GM12878 (cell line): Measurements from ENCODE around the gene SPHKAP. TPM values are rescaled to one million over a fixed set of nuclear protein-coding genes. Genes with fewer than 3 reads are reported as not detected.

Experiments
- ATAC-seq: fragments of 200-7000 bp; cut with Tn5 transposase; 3 replicates; pipeline ENCODE4 v1.9.1; 2020; ENCODE audit warnings: mild to moderate bottlenecking, moderate library complexity
- BruUV-seq: library from RNA; stranded (reverse); fragments of 400-500 nt; replicated peaks from 2 replicates; lab custom pipeline; 2021; lab: Mats Ljungman, UMichigan
- CTCF ChIA-PET: fragments of 300-600 bp; sonication (Branson Sonifier 250); formaldehyde crosslinking; extraction: SDS; loops from one replicate; lab custom pipeline; 2021; ENCODE audit warnings: inconsistent platforms; lab: Yijun Ruan, JAX
- POLR2A ChIA-PET: fragments of 350-600 bp; formaldehyde crosslinking; extraction: SDS; loops from one replicate; lab custom pipeline; 2021; ENCODE audit warnings: inconsistent platforms; lab: Charles Lee
- RAD21 ChIA-PET: fragments of 300-600 bp; sonication (Branson Sonifier 250); formaldehyde crosslinking; loops from one replicate; lab custom pipeline; 2023; ENCODE audit warnings: antibody characterized with exemption; ENCODE audit not compliant: unreplicated experiment; lab: Charles Lee
- SMC1A ChIA-PET: fragments of 300-600 bp; sonication (Branson Sonifier 250); formaldehyde crosslinking; loops from one replicate; lab custom pipeline; 2023; ENCODE audit not compliant: unreplicated experiment, uncharacterized antibody; lab: Charles Lee
- DNase-seq: peaks from one replicate; pipeline ENCODE4 v3.0.0-alpha.2; 2011; ENCODE audit warnings: low read depth, low spot score
- FAIRE-seq: peaks from 3 replicates; lab custom pipeline; 2011; peaks lifted over from hg19 to GRCh38; lab: Jason Lieb, UNC
- H2AFZ ChIP-seq: 2 replicates; pipeline ENCODE4 v1.6.0; 2011; ENCODE audit warnings: low read depth, low read length, control low read depth; ENCODE audit not compliant: control insufficient read depth
- H3K27ac ChIP-seq: 2 replicates; pipeline ENCODE4 v1.5.1; 2011; ENCODE audit warnings: control low read depth; ENCODE audit not compliant: control insufficient read depth, insufficient read depth
- H3K27me3 ChIP-seq, 2 experiments: replicated peaks in 1 of 2; 2 replicates each; pipeline versions ENCODE4 v1.6.0 to v1.6.1; 2011; ENCODE audit warnings: low read length in 1 of 2; ENCODE audit not compliant: control insufficient read depth in 2 of 2, insufficient read depth in 2 of 2
- H3K36me3 ChIP-seq, 2 experiments: 2 replicates each; pipeline ENCODE4 v1.5.1; 2011; ENCODE audit warnings: low read length in 1 of 2; ENCODE audit not compliant: control insufficient read depth in 2 of 2, insufficient read depth in 2 of 2
- H3K4me1 ChIP-seq: 2 replicates; pipeline ENCODE4 v1.6.1; 2011; ENCODE audit warnings: mild to moderate bottlenecking, low read length, moderate library complexity, mixed read lengths; ENCODE audit not compliant: control insufficient read depth, insufficient read depth
- H3K4me2 ChIP-seq: 2 replicates; pipeline ENCODE4 v1.6.0; 2011; ENCODE audit warnings: control low read depth; ENCODE audit not compliant: control insufficient read depth, insufficient read depth
- H3K4me3 ChIP-seq: fragments of 200-600 bp; sonication (generic); 2 replicates; pipeline ENCODE4 v1.5.1; 2016
- H3K79me2 ChIP-seq: 2 replicates; pipeline ENCODE4 v1.6.0; 2011; ENCODE audit warnings: low read length; ENCODE audit not compliant: control insufficient read depth, insufficient read depth
- H3K9ac ChIP-seq: 2 replicates; pipeline ENCODE4 v1.8.0; 2011; ENCODE audit warnings: low read length, control low read depth, mixed read lengths; ENCODE audit not compliant: control insufficient read depth, insufficient read depth
- H3K9me3 ChIP-seq: replicated peaks from 3 replicates; pipeline ENCODE4 v1.5.1; 2011; ENCODE audit warnings: mild to moderate bottlenecking, low read length; ENCODE audit not compliant: control insufficient read depth, insufficient read depth
- H4K20me1 ChIP-seq: 2 replicates; pipeline ENCODE4 v1.6.0; 2011; ENCODE audit not compliant: control insufficient read depth, insufficient read depth
- ASH2L ChIP-seq: fragments of 300-600, 200-600 bp; sonication (generic); IDR thresholded peaks from 2 replicates; pipeline ENCODE4 v1.6.1; 2017; ENCODE audit warnings: low read depth, mild to moderate bottlenecking, borderline replicate concordance
- BCL11A ChIP-seq: IDR thresholded peaks from 2 replicates; pipeline ENCODE4 v1.6.1; 2011; ENCODE audit warnings: low read depth, low read length
- CHD4 ChIP-seq: fragments of 200-600 bp; sonication (generic); IDR thresholded peaks from 2 replicates; pipeline ENCODE4 v1.6.1; 2016; ENCODE audit warnings: mild to moderate bottlenecking
- CREM ChIP-seq: IDR thresholded peaks from 2 replicates; pipeline ENCODE4 v1.6.1; 2014; ENCODE audit warnings: antibody characterized with exemption, low read depth
- E2F4 ChIP-seq: IDR thresholded peaks from 2 replicates; pipeline ENCODE4 v1.6.1; 2012; ENCODE audit warnings: low read depth, low read length, improper control_type of control experiment
- HCFC1 ChIP-seq: fragments of 150-350 bp; IDR thresholded peaks from 2 replicates; pipeline ENCODE4 v1.6.1; 2014; ENCODE audit warnings: low read length
- HSF1 ChIP-seq: fragments of 150-350 bp; IDR thresholded peaks from 2 replicates; pipeline ENCODE4 v1.6.1; 2014; ENCODE audit warnings: mild to moderate bottlenecking, low read depth, low read length
- MEF2A ChIP-seq: IDR thresholded peaks from 2 replicates; pipeline ENCODE4 v1.6.1; 2011; ENCODE audit warnings: low read depth, mild to moderate bottlenecking, low read length, moderate library complexity; ENCODE audit not compliant: insufficient read depth
- NFXL1 ChIP-seq: fragments of 450-650 bp; IDR thresholded peaks from 2 replicates; pipeline ENCODE4 v1.6.1; 2017; ENCODE audit warnings: antibody characterized with exemption, mild to moderate bottlenecking, borderline replicate concordance
- NFYA ChIP-seq: IDR thresholded peaks from 2 replicates; pipeline ENCODE4 v1.6.1; 2011; ENCODE audit warnings: low read depth, mild to moderate bottlenecking, low read length, improper control_type of control experiment, borderline replicate concordance
- NR2C1 ChIP-seq: fragments of 450-650 bp; IDR thresholded peaks from 2 replicates; pipeline ENCODE4 v1.6.1; 2017; ENCODE audit warnings: antibody characterized with exemption, mild to moderate bottlenecking, moderate library complexity
- PAX5 ChIP-seq: IDR thresholded peaks from 2 replicates; pipeline ENCODE4 v1.6.1; 2011; ENCODE audit warnings: low read depth, low read length, borderline replicate concordance
- POLR2AphosphoS2 ChIP-seq: IDR thresholded peaks from 2 replicates; pipeline ENCODE4 v1.6.1; 2011; ENCODE audit warnings: low read depth, mild to moderate bottlenecking, low read length, improper control_type of control experiment, moderate library complexity
- RUNX3 ChIP-seq: IDR thresholded peaks from 2 replicates; pipeline ENCODE4 v1.6.1; 2012; ENCODE audit warnings: low read length, inconsistent platforms
- SREBF1 ChIP-seq: IDR thresholded peaks from 2 replicates; pipeline ENCODE4 v1.6.1; 2012; ENCODE audit warnings: mild to moderate bottlenecking, low read length
- SREBF2 ChIP-seq: IDR thresholded peaks from 2 replicates; pipeline ENCODE4 v1.6.1; 2012; ENCODE audit warnings: mild to moderate bottlenecking, low read length
- SRF ChIP-seq, 2 experiments: IDR thresholded peaks; 2 replicates each; pipeline ENCODE4 v1.6.1; 2011; ENCODE audit warnings: low read depth in 2 of 2, low read length in 2 of 2, mild to moderate bottlenecking in 1 of 2, moderate library complexity in 1 of 2
- WGBS: methylation state at CpG from one replicate; pipeline ENCODE4 v1.1.6; 2016; ENCODE audit warnings: low lambda C conversion rate; ENCODE audit not compliant: insufficient replicate concordance, insufficient coverage; ENCODE audit errors: missing lambda C conversion rate; 5-methylcytosine and 5-hydroxymethylcytosine counted together
- in situ Hi-C: fragments of 300-500 bp; cut with MboI; formaldehyde crosslinking; loops from 9 replicates; pipeline ENCODE4 v1.14.3; 2018; ENCODE audit warnings: mixed read lengths
- intact Hi-C: fragments of 100-400 bp; cut with micrococcal nuclease; formaldehyde crosslinking; loops from one replicate; pipeline ENCODE4 v1.14.2; 2022; ENCODE audit not compliant: unreplicated experiment
- polyA plus RNA-seq, 11 experiments: library from polyadenylated mRNA; depleted of rRNA in 4 of 11; unstranded in 6 of 11; stranded (reverse) in 5 of 11; fragments of >200 nt; fragmentation: Nextera tagmentation in 4 of 11; fragmentation: Illumina TruSeq in 1 of 11; extraction: Ambion mirVana in 4 of 11; extraction: Trizol in 1 of 11; gene quantifications; 1 replicate in 1 of 11; 2 replicates in 10 of 11; pipeline versions ENCODE4 v1.2.1 to v1.2.3, GENCODE V29; 2011 to 2016; ENCODE audit warnings: inconsistent platforms in 2 of 11, missing spikeins in 2 of 11, low read depth in 1 of 11
- total RNA-seq, 4 experiments: library from RNA; depleted of rRNA in 3 of 4; stranded (reverse); fragments of >200 nt in 3 of 4; fragmentation: Illumina TruSeq in 1 of 4; extraction: Trizol in 1 of 4; gene quantifications; 2 replicates each; pipeline versions ENCODE4 v1.2.1 to v1.2.3, GENCODE V29; 2013 to 2021

Gene SPHKAP
- total and polyA plus RNA-seq, 10 of the 15 experiments (the other 5 are each of a cell fraction or from before 2014, with no cell fraction given) = 0.03 TPM; not detected in 9

GRCh38 chr2:228126401-228126800 is 55.1 kb downstream of the SPHKAP start (continued):
- no peak for TF ChIP-seq SREBF2
- no peak for TF ChIP-seq NR2C1
- TF ChIP-seq SRF (IDR thresholded peaks at IDR 0.05; ENCODE audit: low read depth in 2 of 2, low read length in 2 of 2) = no peak
- no peak for TF ChIP-seq CREM
- TF ChIP-seq, all 136 proteins: peak for 0

- Histone ChIP-seq H3K79me2 (no peaks in the 10 kb centered on the region), H3K4me1 (no peaks in the 10 kb centered on the region), H3K27ac (no peak overlapping the region), H3K36me3 (no peaks in the 10 kb centered on the region), H2AFZ (no peak overlapping the region), H3K9ac (no peak overlapping the region), H3K4me3 (no peak overlapping the region), H4K20me1 (no peaks in the 10 kb centered on the region), H3K9me3 (no peaks in the 10 kb centered on the region), H3K4me2 (no peak overlapping the region), H3K27me3 (no peaks in the 10 kb centered on the region)
- DNase-seq (no peak), FAIRE-seq (no peak), ATAC-seq (no peak)
- CTCF ChIA-PET = no interaction called here
- TF ChIP-seq HSF1 (no peak), CHD4 (no peak), NFXL1 (no peak), MEF2A (no peak), HCFC1 (no peak), RUNX3 (no peak), E2F4 (no peak), NFYA (no peak), POLR2AphosphoS2 (no peak), ASH2L (no peak), BCL11A (no peak), PAX5 (no peak), SREBF1 (no peak)
- POLR2A ChIA-PET = no interaction called here
- 43% methylated on average over 2 of the region's 2 CpGs for WGBS
- RAD21 ChIA-PET = no interaction called here
- SMC1A ChIA-PET = no interaction called here
- intact Hi-C loops = no loop called here
- in situ Hi-C loops = no loop called here
- no TSS peak for BruUV-seq
Measured at GRCh38 chr2:228118940-228119339, 62.5 kb downstream of the SPHKAP start.
